Prostate gland (tissue), 2 donors: ENCODE results near the gene SSTR5.

Experiments
- CTCF ChIP-seq, 4 experiments: fragments of 200-600 bp in 2 of 4; fragments of 450-650 bp in 2 of 4; sonication (generic) in 2 of 4; IDR thresholded peaks; 1 replicate in 3 of 4; 2 replicates in 1 of 4; pipeline ENCODE4 v1.5.1; 2016 to 2019; ENCODE audit warnings: antibody characterized with exemption in 4 of 4, mild to moderate bottlenecking in 2 of 4, moderate library complexity in 2 of 4
- POLR2A ChIP-seq: fragments of 450-650 bp; IDR thresholded peaks from one replicate; pipeline ENCODE4 v1.6.1; 2016; ENCODE audit warnings: antibody characterized with exemption, mild to moderate bottlenecking

- no peak for TF ChIP-seq POLR2A
- no peak for TF ChIP-seq CTCF (IDR thresholded peaks at IDR 0.05)
Observed at GRCh38 chr16:1061769-1062505, 10.6 kb upstream of the SSTR5 start.
